Measurements from ENCODE around the gene SUMO4. TPM values are rescaled to one million over a fixed set of nuclear protein-coding genes. Genes with fewer than 3 reads are reported as not detected.

Gene SUMO4
- total RNA-seq, 6 experiments from 2014 or later: 0.28 to 0.63 (median 0.32) TPM

GRCh38 chr6:149429427-149430360, 29.6 kb downstream of the SUMO4 start:
- H3K4me1 Mint-ChIP-seq (ENCODE audit: low read depth): peaks cover 9% of the 10 kb centered on the region

DNA sequence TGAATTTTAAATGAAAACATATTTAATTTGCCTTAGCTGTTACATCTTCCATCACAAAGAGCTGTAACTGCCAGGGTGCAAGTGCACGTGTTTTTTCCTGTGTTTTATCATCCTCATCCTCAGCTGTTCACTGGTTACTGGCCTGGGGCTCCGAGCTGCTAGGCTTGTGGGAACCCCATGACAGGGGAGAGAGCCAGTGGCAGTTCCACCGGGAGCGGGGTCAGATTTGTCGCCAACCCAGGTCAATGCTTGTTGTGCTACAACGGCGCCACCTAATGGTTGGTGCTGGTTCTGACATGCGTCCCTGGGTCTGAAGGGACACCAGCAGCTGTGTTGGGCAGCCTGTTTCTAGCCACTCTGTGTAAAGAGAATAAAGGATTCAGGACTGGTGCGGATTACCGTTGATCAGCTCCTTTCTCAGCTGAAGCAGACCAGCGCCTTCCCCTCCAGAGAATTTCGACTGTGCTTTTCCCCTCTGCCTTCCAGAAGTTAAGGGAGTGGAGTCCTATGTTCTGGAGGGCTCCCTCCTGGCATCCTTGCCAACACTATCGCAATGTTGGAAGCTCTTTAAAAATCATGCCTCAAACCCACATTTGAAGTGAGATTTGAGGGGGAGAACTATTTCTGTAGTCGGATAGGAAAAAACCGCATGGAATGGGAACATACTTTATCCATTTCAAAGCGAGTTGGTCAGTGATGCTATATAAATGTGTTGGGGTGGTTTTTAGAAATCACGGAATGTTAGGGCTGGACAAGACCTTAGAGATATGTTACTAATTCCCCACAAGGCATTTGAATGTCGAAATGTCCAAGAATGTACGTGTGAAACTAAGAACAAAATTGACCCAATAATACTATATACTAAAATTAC, 32.1 kb downstream of the SUMO4 start:
- H3K9me3 Mint-ChIP-seq: no peaks in the 10 kb centered on the region
- peaks cover 12% of the 10 kb centered on the region for H3K27me3 Mint-ChIP-seq (ENCODE audit: insufficient read depth)
- DNase-seq: peak; percentile 72
- H3K27ac Mint-ChIP-seq: no peak overlapping the region
- peaks cover 9% of the 10 kb centered on the region for H3K4me1 Mint-ChIP-seq (ENCODE audit: low read depth)
- peak overlapping the region; percentile 34; the same call in 1 of the 2 replicates for H3K4me3 Mint-ChIP-seq
- TF ChIP-seq, protein P1, sequence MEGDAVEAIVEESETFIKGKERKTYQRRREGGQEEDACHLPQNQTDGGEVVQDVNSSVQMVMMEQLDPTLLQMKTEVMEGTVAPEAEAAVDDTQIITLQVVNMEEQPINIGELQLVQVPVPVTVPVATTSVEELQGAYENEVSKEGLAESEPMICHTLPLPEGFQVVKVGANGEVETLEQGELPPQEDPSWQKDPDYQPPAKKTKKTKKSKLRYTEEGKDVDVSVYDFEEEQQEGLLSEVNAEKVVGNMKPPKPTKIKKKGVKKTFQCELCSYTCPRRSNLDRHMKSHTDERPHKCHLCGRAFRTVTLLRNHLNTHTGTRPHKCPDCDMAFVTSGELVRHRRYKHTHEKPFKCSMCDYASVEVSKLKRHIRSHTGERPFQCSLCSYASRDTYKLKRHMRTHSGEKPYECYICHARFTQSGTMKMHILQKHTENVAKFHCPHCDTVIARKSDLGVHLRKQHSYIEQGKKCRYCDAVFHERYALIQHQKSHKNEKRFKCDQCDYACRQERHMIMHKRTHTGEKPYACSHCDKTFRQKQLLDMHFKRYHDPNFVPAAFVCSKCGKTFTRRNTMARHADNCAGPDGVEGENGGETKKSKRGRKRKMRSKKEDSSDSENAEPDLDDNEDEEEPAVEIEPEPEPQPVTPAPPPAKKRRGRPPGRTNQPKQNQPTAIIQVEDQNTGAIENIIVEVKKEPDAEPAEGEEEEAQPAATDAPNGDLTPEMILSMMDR (IDR thresholded peaks at IDR 0.05): peak; percentile 98
- H3K36me3 Mint-ChIP-seq (ENCODE audit: low read depth): no peaks in the 10 kb centered on the region

More at GRCh38 chr6:149429427-149430360, 29.6 kb downstream of the SUMO4 start:
- TF ChIP-seq, protein P1 (IDR thresholded peaks at IDR 0.05): no peak
- Mint-ChIP-seq H3K27me3 (ENCODE audit: insufficient read depth) (peaks cover 18% of the 10 kb centered on the region), H3K4me3 (no peak overlapping the region), H3K27ac (no peak overlapping the region), H3K9me3 (no peaks in the 10 kb centered on the region), H3K36me3 (ENCODE audit: low read depth) (no peaks in the 10 kb centered on the region)
- DNase-seq: no peak

DNA sequence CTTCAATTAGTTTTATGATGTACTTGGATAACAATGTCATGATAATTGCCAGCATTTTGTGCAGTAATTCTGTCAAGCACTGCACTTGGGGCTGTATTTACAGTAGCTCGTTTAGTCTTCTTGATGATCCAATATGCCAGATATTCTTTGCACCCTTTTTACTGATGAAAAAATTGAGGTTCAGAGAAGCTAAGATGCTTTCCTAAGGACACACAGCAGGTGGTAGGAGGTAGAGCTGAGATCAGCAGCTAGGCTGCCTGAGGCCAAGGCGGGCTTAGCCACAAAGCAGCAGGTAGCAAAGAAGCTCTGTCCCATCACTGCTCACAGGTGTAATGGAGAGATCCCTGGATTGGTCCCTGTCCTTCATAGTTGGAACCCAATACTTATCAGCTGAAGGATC, 33.3 kb downstream of the SUMO4 start:
- TF ChIP-seq, protein P1 (IDR thresholded peaks at IDR 0.05): no peak
- H3K9me3 Mint-ChIP-seq: no peaks in the 10 kb centered on the region
- peaks cover 9% of the 10 kb centered on the region for H3K27me3 Mint-ChIP-seq (ENCODE audit: insufficient read depth)

GRCh38 chr6:149433881-149434280, 33.8 kb downstream of the SUMO4 start:
- H3K9me3 Mint-ChIP-seq: no peaks in the 10 kb centered on the region
- peaks cover 10% of the 10 kb centered on the region for H3K4me1 Mint-ChIP-seq (ENCODE audit: low read depth)
- DNase-seq: no peak
- H3K27ac Mint-ChIP-seq: no peak overlapping the region
- H3K27me3 Mint-ChIP-seq (ENCODE audit: insufficient read depth): peaks cover 8% of the 10 kb centered on the region; the same call in 1 of the 2 replicates
- TF ChIP-seq, protein P1 (IDR thresholded peaks at IDR 0.05): no peak
- H3K4me3 Mint-ChIP-seq: no peak overlapping the region
- no peaks in the 10 kb centered on the region for H3K36me3 Mint-ChIP-seq (ENCODE audit: low read depth)

More for the DNA sequence above, 33.3 kb downstream of the SUMO4 start:
- Mint-ChIP-seq H3K4me1 (ENCODE audit: low read depth) (peaks cover 9% of the 10 kb centered on the region), H3K4me3 (no peak overlapping the region), H3K27ac (no peak overlapping the region), H3K36me3 (ENCODE audit: low read depth) (no peaks in the 10 kb centered on the region)
- no peak for DNase-seq

DNA sequence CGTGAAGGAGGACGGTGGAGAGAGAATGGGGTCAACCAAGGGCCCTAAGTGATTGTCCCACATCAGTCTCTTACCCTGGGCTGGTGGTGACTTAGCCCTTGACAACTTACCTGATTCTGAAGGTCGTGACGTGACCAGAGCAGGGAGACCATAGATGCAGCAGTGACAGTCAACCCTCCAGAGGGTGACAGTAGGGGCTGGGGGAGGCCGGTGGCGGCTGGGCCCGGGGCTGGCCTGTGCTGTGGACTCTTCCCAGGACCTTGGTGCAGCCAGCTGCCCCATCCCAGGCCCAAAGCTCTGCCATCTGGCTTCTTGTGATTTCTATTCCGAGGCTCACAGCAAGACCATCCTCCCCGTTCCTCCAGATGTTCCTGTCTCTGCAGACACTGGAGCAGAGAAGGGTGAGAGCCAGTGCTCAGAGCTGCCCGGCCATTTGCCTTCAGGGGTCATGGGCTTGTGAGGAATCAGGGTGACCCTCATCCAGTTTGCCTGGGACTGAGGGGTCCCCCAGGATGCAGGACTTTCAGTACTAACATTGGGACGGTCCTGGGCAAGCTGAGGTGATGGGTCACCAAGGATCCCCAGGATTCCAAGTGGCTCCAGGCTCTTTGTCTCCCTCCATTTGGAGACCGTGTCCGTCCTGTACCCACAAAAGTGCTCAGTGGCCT, 36.0 kb downstream of the SUMO4 start:
- Mint-ChIP-seq H3K27me3 (ENCODE audit: insufficient read depth) (peaks cover 6% of the 10 kb centered on the region; the same call in 1 of the 2 replicates), H3K4me1 (ENCODE audit: low read depth) (peaks cover 30% of the 10 kb centered on the region), H3K27ac (no peak overlapping the region), H3K36me3 (ENCODE audit: low read depth) (no peaks in the 10 kb centered on the region), H3K9me3 (no peaks in the 10 kb centered on the region), H3K4me3 (no peak overlapping the region)
- TF ChIP-seq, protein P1 (IDR thresholded peaks at IDR 0.05): no peak
- no peak for DNase-seq

All from HFFc6 (cell line).